ENCODE measurements around the gene PERCC1.

DNA sequence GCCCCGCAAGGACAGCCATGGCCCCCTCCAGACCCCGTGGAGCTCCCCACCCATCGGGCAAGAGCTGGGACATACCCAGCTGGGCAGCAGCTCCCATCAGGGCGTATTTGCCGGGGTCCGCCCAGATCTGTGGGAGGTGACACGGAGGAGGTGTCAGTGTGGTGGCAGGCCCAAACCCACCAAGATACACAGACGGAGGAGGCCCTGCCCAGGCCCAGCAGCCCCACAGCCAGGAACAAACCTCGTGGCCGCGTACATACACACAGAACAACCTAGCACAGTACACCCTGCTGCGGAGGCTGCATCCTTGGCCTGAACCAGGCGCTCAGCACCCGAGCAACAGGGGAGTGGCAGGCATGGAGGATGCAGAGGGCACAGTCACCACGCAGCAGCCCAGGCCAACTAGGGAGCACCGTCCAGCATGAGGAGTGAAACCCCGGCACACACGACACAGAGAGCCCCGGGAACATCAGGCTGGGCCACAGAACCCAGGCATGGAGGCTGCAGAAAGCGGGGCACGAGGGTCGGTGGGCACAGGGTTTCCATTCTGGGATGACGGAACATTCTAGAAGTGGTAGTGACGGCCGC lies 18.4 kb downstream of the PERCC1 start:
- TF ChIP-seq, protein P1, sequence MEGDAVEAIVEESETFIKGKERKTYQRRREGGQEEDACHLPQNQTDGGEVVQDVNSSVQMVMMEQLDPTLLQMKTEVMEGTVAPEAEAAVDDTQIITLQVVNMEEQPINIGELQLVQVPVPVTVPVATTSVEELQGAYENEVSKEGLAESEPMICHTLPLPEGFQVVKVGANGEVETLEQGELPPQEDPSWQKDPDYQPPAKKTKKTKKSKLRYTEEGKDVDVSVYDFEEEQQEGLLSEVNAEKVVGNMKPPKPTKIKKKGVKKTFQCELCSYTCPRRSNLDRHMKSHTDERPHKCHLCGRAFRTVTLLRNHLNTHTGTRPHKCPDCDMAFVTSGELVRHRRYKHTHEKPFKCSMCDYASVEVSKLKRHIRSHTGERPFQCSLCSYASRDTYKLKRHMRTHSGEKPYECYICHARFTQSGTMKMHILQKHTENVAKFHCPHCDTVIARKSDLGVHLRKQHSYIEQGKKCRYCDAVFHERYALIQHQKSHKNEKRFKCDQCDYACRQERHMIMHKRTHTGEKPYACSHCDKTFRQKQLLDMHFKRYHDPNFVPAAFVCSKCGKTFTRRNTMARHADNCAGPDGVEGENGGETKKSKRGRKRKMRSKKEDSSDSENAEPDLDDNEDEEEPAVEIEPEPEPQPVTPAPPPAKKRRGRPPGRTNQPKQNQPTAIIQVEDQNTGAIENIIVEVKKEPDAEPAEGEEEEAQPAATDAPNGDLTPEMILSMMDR (IDR thresholded peaks at IDR 0.05) = no peak
- TF ChIP-seq POLR2A (IDR thresholded peaks at IDR 0.05) (no peak), POLR2AphosphoS5 (IDR thresholded peaks at IDR 0.05) (no peak)
